AG04449 (cell line): Measurements from ENCODE around the gene TRMT61B.

Experiments
- CTCF ChIA-PET: fragments of 350-600 bp; formaldehyde crosslinking; extraction: SDS; loops from one replicate; lab custom pipeline; 2021; ENCODE audit warnings: antibody characterized with exemption; lab: Yijun Ruan, JAX
- POLR2A ChIA-PET: fragments of 400-600, 350-600 bp; formaldehyde crosslinking; extraction: SDS; loops from one replicate; lab custom pipeline; 2020; ENCODE audit warnings: antibody characterized with exemption, inconsistent platforms; lab: Yijun Ruan, JAX
- DNase-seq: peaks from one replicate; pipeline ENCODE4 v3.0.0-alpha.2; 2010; ENCODE audit warnings: low read depth, low spot score
- H3K4me3 ChIP-seq: 2 replicates; pipeline ENCODE4 v1.5.1; 2011; ENCODE audit warnings: low read depth, mild to moderate bottlenecking, control low read depth, low read length
- TF ChIP-seq, protein P1 (sequence below): IDR thresholded peaks from one replicate; pipeline ENCODE4 v1.5.1; 2011; ENCODE audit warnings: mild to moderate bottlenecking, moderate library complexity, low read length, control low read depth, inconsistent platforms; ENCODE audit not compliant: insufficient read depth; ENCODE audit errors: missing control alignments

TRMT61B gene

DNA sequence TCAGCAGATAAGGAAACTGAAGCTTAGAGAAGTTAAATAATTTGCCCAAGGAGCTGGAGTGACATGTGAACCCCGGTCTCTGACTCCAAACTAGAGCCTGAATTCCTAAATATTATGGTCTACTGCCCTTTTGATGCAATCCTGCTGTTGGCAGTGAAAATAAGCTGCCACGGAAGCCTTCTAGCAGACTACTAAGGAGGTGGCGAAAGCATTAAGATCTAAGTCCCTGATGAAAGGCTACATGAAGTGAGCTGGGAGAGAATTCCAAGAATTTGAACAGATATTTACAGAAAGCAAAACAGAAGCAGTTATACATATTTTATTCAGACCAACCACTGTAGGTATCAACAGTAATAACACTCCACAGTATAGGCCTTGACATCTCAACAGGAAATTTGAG, 28.1 kb downstream of the TRMT61B start:
- CTCF ChIA-PET: interaction anchor here (1.0 to 1.2 kb wide), 3 partner anchors 20 to 276 kb away, joined by 3 read pairs; no protein-coding TSS in a partner anchor
- POLR2A ChIA-PET: no interaction called here
- TF ChIP-seq, protein P1, sequence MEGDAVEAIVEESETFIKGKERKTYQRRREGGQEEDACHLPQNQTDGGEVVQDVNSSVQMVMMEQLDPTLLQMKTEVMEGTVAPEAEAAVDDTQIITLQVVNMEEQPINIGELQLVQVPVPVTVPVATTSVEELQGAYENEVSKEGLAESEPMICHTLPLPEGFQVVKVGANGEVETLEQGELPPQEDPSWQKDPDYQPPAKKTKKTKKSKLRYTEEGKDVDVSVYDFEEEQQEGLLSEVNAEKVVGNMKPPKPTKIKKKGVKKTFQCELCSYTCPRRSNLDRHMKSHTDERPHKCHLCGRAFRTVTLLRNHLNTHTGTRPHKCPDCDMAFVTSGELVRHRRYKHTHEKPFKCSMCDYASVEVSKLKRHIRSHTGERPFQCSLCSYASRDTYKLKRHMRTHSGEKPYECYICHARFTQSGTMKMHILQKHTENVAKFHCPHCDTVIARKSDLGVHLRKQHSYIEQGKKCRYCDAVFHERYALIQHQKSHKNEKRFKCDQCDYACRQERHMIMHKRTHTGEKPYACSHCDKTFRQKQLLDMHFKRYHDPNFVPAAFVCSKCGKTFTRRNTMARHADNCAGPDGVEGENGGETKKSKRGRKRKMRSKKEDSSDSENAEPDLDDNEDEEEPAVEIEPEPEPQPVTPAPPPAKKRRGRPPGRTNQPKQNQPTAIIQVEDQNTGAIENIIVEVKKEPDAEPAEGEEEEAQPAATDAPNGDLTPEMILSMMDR: no peak
- no peak for DNase-seq
- no peak overlapping the region for H3K4me3 ChIP-seq

DNA sequence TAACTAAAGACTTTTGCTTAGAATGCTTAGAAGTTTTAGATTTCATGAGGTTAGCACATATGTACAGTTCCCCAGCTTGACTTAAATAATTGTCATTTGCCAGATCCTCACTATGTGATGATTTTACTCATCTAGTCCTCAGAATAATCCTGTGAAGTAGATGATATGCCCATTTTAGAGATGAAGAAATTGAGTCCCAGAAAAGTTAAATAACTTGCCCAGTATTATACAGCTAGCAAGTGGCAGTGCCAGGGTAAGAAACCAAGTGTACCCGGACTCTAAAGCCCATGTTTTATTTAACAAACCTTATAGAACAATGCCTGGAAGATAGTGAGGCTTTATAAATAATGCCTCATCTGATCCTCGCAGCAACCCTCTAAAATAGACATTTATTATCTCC, 31.1 kb downstream of the TRMT61B start:
- ChIA-PET POLR2A (no interaction called here), CTCF (interaction anchor here (3.5 kb wide), 1 partner anchor 18 kb away, joined by 12 read pairs; no protein-coding TSS in a partner anchor)
- TF ChIP-seq, protein P1: no peak

DNA sequence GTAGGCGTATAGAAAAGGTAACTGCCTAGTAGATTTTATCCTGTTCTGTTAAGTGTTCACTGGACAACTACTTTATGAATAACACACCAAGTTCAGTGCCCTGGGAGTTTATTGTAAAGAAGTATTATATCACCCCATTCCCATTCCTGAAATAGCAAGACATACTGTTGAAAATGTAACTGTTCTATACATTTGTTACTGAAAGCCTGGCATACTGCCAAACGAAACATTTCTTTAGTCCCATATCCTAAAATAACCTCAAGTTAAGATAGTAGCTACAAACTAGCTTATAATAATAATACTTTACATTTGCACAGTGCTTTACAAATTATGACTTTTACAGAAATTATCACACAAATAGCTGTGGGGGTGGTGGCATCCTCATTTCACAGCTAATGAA, 34.3 kb downstream of the TRMT61B start:
- H3K4me3 ChIP-seq: no peak overlapping the region
- TF ChIP-seq, protein P1: no peak
- DNase-seq: no peak
- ChIA-PET CTCF (interaction anchor here (0.9 to 1.5 kb wide), 3 partner anchors 14 to 59 kb away, joined by 3 read pairs; partner anchors contain the start of gene WDR43), POLR2A (interaction anchor here (1.2 kb wide), 1 partner anchor 10 kb away, joined by 3 read pairs; no protein-coding TSS in a partner anchor)

More for the DNA sequence above, 31.1 kb downstream of the TRMT61B start:
- no peak overlapping the region for H3K4me3 ChIP-seq
- DNase-seq: no peak

DNA sequence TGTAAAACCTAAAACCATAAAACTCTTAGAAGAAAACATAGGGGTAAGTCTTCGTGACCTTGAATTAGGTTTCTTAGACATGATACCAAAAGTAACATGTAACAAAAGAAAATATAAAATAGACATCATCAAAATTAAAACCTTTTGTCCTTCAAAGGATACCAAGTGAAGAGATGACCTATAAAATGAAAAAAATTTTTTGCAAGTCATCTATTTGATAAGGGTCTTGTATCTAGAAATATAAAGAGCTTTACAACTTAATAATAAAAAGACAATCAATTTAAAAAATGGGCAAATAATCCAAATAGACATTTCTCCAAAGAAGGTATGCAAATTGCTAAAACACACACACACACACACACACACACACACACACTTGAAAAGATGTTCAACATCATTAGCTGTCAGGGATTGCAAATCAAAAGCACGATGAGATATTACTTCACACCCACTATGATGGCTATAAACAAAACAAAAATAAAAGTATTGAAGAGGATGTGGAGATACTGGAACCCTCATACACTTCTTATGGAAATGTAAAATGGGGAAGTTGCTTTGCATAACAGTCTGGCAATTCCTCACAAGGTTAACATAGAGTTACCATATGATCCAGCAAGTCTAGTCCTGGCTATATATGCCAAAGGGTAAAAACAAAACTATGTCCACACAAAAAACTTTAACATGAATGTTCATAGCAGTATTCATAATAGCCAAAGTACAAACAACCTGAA, 36.2 kb downstream of the TRMT61B start:
- ChIA-PET CTCF (interaction anchor here (0.7 to 1.7 kb wide), 4 partner anchors 10 to 32 kb away, joined by 3 to 6 read pairs (median 4); no protein-coding TSS in a partner anchor), POLR2A (no interaction called here)
- TF ChIP-seq, protein P1: no peak
- H3K4me3 ChIP-seq: no peak overlapping the region
- DNase-seq: no peak

DNA sequence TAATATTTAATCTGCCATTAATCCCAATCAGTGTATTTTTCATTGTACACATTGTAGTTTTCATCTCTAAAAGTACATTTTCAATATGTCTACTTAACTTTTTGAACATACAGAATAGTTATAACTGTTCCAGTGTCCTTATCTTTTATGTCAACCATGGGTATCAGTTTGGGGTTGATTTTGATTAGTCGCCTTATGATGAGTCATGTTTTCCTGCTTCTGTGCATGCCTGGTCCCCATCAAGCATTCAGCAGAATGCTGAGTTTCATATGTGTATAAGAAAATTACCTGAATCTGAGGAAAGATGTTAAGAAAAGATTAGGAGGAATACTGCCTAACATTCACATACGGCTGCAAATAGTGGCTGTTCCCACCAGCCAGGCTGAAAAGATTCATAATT, 41.7 kb downstream of the TRMT61B start:
- CTCF ChIA-PET: no interaction called here
- DNase-seq: no peak
- POLR2A ChIA-PET: no interaction called here
- TF ChIP-seq, protein P1: no peak
- H3K4me3 ChIP-seq: no peak overlapping the region

DNA sequence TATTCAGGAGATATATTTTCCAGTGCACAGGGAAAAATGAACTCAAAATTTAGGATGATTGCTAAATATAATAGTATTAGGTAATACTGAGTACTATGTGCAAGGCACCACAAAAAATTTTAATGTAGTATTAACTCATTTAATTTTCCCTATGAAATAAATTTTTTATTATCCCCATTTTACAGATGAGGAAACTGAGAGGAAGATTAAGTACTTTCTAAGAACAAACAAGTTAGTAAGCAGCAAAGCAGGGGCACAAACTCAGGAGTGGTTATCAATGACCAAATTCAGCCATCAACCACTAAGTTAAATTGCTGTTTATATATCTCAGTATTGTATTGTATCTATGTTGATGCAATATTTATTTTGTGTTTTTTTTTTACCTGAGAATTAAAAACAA, 45.2 kb downstream of the TRMT61B start:
- ChIA-PET POLR2A (no interaction called here), CTCF (interaction anchor here (1.3 to 1.8 kb wide), 2 partner anchors 9 to 24 kb away, joined by 3 to 4 read pairs; no protein-coding TSS in a partner anchor)
- no peak overlapping the region for H3K4me3 ChIP-seq
- TF ChIP-seq, protein P1: no peak
- DNase-seq: no peak
